PC-3 (cell line): ENCODE data around the gene RBPJ. TPM values are rescaled to one million over a fixed set of nuclear protein-coding genes. Genes with fewer than 3 reads are reported as not detected.

ENCODE experiments used
- ATAC-seq: fragments of 200-7000 bp; cut with Tn5 transposase; 2 replicates; pipeline ENCODE4 v1.9.1; 2020; ENCODE audit warnings: mild to moderate bottlenecking, moderate library complexity
- BruUV-seq: library from RNA; stranded (reverse); fragments of 400-500 nt; replicated peaks from 2 replicates; lab custom pipeline; 2021; lab: Mats Ljungman, UMichigan
- CTCF ChIA-PET: fragments of 300-600 bp; sonication (Branson Sonifier 250); formaldehyde crosslinking; loops from one replicate; lab custom pipeline; 2022; ENCODE audit warnings: antibody characterized with exemption; lab: Charles Lee
- POLR2A ChIA-PET: fragments of 300-600 bp; sonication (Branson Sonifier 250); formaldehyde crosslinking; loops from one replicate; lab custom pipeline; 2022; ENCODE audit warnings: antibody characterized with exemption; ENCODE audit not compliant: unreplicated experiment; lab: Charles Lee
- DNase-seq: peaks from one replicate; pipeline ENCODE4 v3.0.0-alpha.2; 2015
- H2AFZ ChIP-seq: fragments of 300-600 bp; sonication (generic); 2 replicates; pipeline ENCODE4 v1.6.0; 2016; ENCODE audit warnings: antibody characterized with exemption, low read length
- H3F3A ChIP-seq: fragments of 300-600 bp; sonication (generic); one replicate; pipeline ENCODE4 v1.6.0; 2017; ENCODE audit warnings: antibody characterized with exemption, low read length, control low read depth, mild to moderate bottlenecking; ENCODE audit not compliant: unreplicated experiment
- H3K27ac ChIP-seq: fragments of 300-600 bp; sonication (generic); 2 replicates; pipeline ENCODE4 v1.5.1; 2016; ENCODE audit warnings: mild to moderate bottlenecking, low read length
- H3K27me3 ChIP-seq: fragments of 300-600 bp; sonication (generic); 2 replicates; pipeline ENCODE4 v1.6.1; 2016; ENCODE audit warnings: low read length, mixed read lengths
- H3K36me3 ChIP-seq: fragments of 300-600 bp; sonication (generic); 2 replicates; pipeline ENCODE4 v1.6.1; 2016; ENCODE audit warnings: low read depth, mixed run types, low read length, mixed read lengths
- H3K4me1 ChIP-seq: fragments of 300-600 bp; sonication (generic); 2 replicates; pipeline ENCODE4 v1.5.1; 2016; ENCODE audit warnings: low read length; ENCODE audit not compliant: insufficient read depth
- H3K4me2 ChIP-seq: fragments of 300-600 bp; sonication (generic); 2 replicates; pipeline ENCODE4 v1.6.0; 2016; ENCODE audit warnings: low read length
- H3K4me3 ChIP-seq: fragments of 300-600 bp; sonication (generic); 2 replicates; pipeline ENCODE4 v1.5.1; 2016; ENCODE audit warnings: mild to moderate bottlenecking, low read length, mixed read lengths
- H3K79me2 ChIP-seq: fragments of 300-600 bp; sonication (generic); 2 replicates; pipeline ENCODE4 v1.6.1; 2017; ENCODE audit warnings: low read length, mixed read lengths
- H3K9ac ChIP-seq: fragments of 300-600 bp; sonication (generic); 2 replicates; pipeline ENCODE4 v1.6.0; 2016; ENCODE audit warnings: mild to moderate bottlenecking, low read length
- H3K9me2 ChIP-seq: fragments of 300-600 bp; sonication (generic); replicated peaks from 2 replicates; pipeline ENCODE4 v1.6.1; 2016; ENCODE audit warnings: mixed run types, low read length, mixed read lengths
- H3K9me3 ChIP-seq: fragments of 300-600 bp; sonication (generic); 2 replicates; pipeline ENCODE4 v1.6.1; 2016; ENCODE audit warnings: low read length, mixed read lengths
- H4K20me1 ChIP-seq: fragments of 300-600 bp; sonication (generic); 2 replicates; pipeline ENCODE4 v1.6.1; 2016; ENCODE audit warnings: low read length, mixed read lengths
- EZH2 ChIP-seq: fragments of 300-600 bp; sonication (generic); IDR thresholded peaks from one replicate; pipeline ENCODE4 v1.6.1; 2017; ENCODE audit warnings: antibody characterized with exemption, mild to moderate bottlenecking, low read length; ENCODE audit not compliant: unreplicated experiment
- EZH2phosphoT487 ChIP-seq: fragments of 300-600 bp; sonication (generic); IDR thresholded peaks from 2 replicates; pipeline ENCODE4 v1.6.1; 2018; ENCODE audit warnings: mild to moderate bottlenecking, antibody characterized with exemption, low read length, borderline replicate concordance
- intact Hi-C: fragments of 100-400 bp; cut with micrococcal nuclease; formaldehyde crosslinking; loops from 2 replicates; pipeline ENCODE4 v1.9.0; 2023
- total RNA-seq: library from RNA; depleted of rRNA; stranded (reverse); fragments of >200 nt; gene quantifications from 2 replicates; pipeline ENCODE4 v1.2.3, GENCODE V29; 2014
- TF ChIP-seq, protein P1 (sequence below): fragments of 300-600 bp; sonication (generic); conservative IDR thresholded peaks from 2 replicates; pipeline ENCODE4 v1.5.1; 2017; ENCODE audit warnings: antibody characterized with exemption, low read depth, mild to moderate bottlenecking, low read length

The RBPJ gene
- total RNA-seq, 1 experiment from 2014 or later, result 39.1 TPM

DNA sequence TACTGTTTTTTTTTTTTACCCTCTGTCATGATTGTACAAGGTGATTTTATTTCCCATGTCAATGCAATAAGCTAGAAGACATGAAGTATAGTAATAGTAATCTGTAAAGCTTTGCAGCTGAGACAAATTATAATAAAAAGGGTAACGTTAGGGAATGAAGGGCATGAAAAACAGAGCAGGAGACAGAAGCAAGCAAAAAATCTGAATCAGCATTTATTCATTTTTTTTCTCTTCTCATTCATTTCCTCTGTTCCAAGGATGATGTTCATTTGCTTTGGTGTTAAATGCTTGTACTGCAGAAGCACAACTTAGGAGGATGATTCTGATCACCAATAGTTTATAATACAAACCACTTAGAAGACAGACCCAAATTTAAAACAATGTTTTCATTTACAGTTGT is 105.1 kb downstream of the RBPJ start:
- no peak overlapping the region for H3K4me2 ChIP-seq
- no peak overlapping the region for H3K9ac ChIP-seq
- POLR2A ChIA-PET, result no interaction called here
- TF ChIP-seq EZH2 (no peak), EZH2phosphoT487 (no peak)
- TF ChIP-seq, protein P1, sequence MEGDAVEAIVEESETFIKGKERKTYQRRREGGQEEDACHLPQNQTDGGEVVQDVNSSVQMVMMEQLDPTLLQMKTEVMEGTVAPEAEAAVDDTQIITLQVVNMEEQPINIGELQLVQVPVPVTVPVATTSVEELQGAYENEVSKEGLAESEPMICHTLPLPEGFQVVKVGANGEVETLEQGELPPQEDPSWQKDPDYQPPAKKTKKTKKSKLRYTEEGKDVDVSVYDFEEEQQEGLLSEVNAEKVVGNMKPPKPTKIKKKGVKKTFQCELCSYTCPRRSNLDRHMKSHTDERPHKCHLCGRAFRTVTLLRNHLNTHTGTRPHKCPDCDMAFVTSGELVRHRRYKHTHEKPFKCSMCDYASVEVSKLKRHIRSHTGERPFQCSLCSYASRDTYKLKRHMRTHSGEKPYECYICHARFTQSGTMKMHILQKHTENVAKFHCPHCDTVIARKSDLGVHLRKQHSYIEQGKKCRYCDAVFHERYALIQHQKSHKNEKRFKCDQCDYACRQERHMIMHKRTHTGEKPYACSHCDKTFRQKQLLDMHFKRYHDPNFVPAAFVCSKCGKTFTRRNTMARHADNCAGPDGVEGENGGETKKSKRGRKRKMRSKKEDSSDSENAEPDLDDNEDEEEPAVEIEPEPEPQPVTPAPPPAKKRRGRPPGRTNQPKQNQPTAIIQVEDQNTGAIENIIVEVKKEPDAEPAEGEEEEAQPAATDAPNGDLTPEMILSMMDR, result no peak
- BruUV-seq, result no TSS peak
- no peaks in the 10 kb centered on the region for H3K4me1 ChIP-seq
- no peak overlapping the region for H2AFZ ChIP-seq
- no peaks in the 10 kb centered on the region for H3K79me2 ChIP-seq
- DNase-seq (no peak), ATAC-seq (no peak)
- no peak overlapping the region for H3K4me3 ChIP-seq
- peaks cover 43% of the 10 kb centered on the region for H3K36me3 ChIP-seq
- intact Hi-C loops, result no loop called here
- no peaks in the 10 kb centered on the region for H4K20me1 ChIP-seq
- no peaks in the 10 kb centered on the region for H3F3A ChIP-seq
- no peak overlapping the region for H3K27ac ChIP-seq
- H3K9me3 ChIP-seq, result no peaks in the 10 kb centered on the region
- no peaks in the 10 kb centered on the region for H3K9me2 ChIP-seq
- CTCF ChIA-PET, result no interaction called here
- no peaks in the 10 kb centered on the region for H3K27me3 ChIP-seq

- CTCF ChIA-PET, result no interaction called here
- H3K4me2 ChIP-seq, result no peak overlapping the region
- no peaks in the 10 kb centered on the region for H4K20me1 ChIP-seq
- intact Hi-C loops, result no loop called here
- H3K27ac ChIP-seq, result no peak overlapping the region
- H3K9me2 ChIP-seq, result no peaks in the 10 kb centered on the region
- H2AFZ ChIP-seq, result no peak overlapping the region
- DNase-seq (no peak), ATAC-seq (no peak)
- H3K79me2 ChIP-seq, result no peaks in the 10 kb centered on the region
- no TSS peak for BruUV-seq
- POLR2A ChIA-PET, result no interaction called here
- no peaks in the 10 kb centered on the region for H3K4me1 ChIP-seq
- H3F3A ChIP-seq, result no peaks in the 10 kb centered on the region
- H3K27me3 ChIP-seq, result no peaks in the 10 kb centered on the region
- no peak overlapping the region for H3K9ac ChIP-seq
- no peaks in the 10 kb centered on the region for H3K9me3 ChIP-seq
- TF ChIP-seq, protein P1, result no peak
- TF ChIP-seq EZH2, result no peak
- no peak for TF ChIP-seq EZH2phosphoT487
- peaks cover 43% of the 10 kb centered on the region for H3K36me3 ChIP-seq
- H3K4me3 ChIP-seq, result no peak overlapping the region
Observed at GRCh38 chr4:26426892-26427291, 106.1 kb downstream of the RBPJ start.

GRCh38 chr4:26429910-26430309 is 109.1 kb downstream of the RBPJ start:
- no peak overlapping the region for H3K4me2 ChIP-seq
- no peaks in the 10 kb centered on the region for H3F3A ChIP-seq
- BruUV-seq, result no TSS peak
- POLR2A ChIA-PET, result no interaction called here
- H3K4me1 ChIP-seq, result no peaks in the 10 kb centered on the region
- H4K20me1 ChIP-seq, result no peaks in the 10 kb centered on the region
- CTCF ChIA-PET, result no interaction called here
- no peaks in the 10 kb centered on the region for H3K27me3 ChIP-seq
- H3K4me3 ChIP-seq, result no peak overlapping the region
- ATAC-seq, result no peak
- H3K9me2 ChIP-seq, result no peaks in the 10 kb centered on the region
- H3K27ac ChIP-seq, result no peak overlapping the region
- H2AFZ ChIP-seq, result no peak overlapping the region
- no peak for DNase-seq
- intact Hi-C loops, result no loop called here
- no peaks in the 10 kb centered on the region for H3K9me3 ChIP-seq
- H3K79me2 ChIP-seq, result no peaks in the 10 kb centered on the region
- H3K9ac ChIP-seq, result no peak overlapping the region
- TF ChIP-seq EZH2phosphoT487 (no peak), EZH2 (no peak)
- TF ChIP-seq, protein P1, result no peak
- peaks cover 44% of the 10 kb centered on the region for H3K36me3 ChIP-seq
